GM12872 (cell line): Measurements from ENCODE around the gene ADAMTS9.

Experiments used
- CTCF ChIP-seq: IDR thresholded peaks from 3 replicates; pipeline ENCODE4 v1.5.1; 2011; ENCODE audit warnings: low read depth, mild to moderate bottlenecking, low read length, moderate library complexity; ENCODE audit not compliant: insufficient read depth

ADAMTS9 gene

GRCh38 chr3:64555351-64555750, 132.4 kb downstream of the ADAMTS9 start:
- no peak for TF ChIP-seq CTCF

GRCh38 chr3:64554096-64554920, 133.5 kb downstream of the ADAMTS9 start:
- no peak for TF ChIP-seq CTCF

GRCh38 chr3:64552966-64553365, 134.8 kb downstream of the ADAMTS9 start:
- no peak for TF ChIP-seq CTCF

GRCh38 chr3:64552160-64552559, 135.6 kb downstream of the ADAMTS9 start:
- no peak for TF ChIP-seq CTCF

GRCh38 chr3:64551697-64552096, 136.1 kb downstream of the ADAMTS9 start:
- no peak for TF ChIP-seq CTCF

GRCh38 chr3:64550745-64551144, 137.1 kb downstream of the ADAMTS9 start:
- TF ChIP-seq CTCF: no peak

- no peak for TF ChIP-seq CTCF
Observed at GRCh38 chr3:64549869-64550268, 137.9 kb downstream of the ADAMTS9 start.
